ENCODE results near the gene CPHXL2.

GRCh38 chr16:75676909-75677308 lies at the start of gene CPHXL2:
- TF ChIP-seq CTCF (conservative IDR thresholded peaks at IDR 0.05 in 1 of 2, IDR thresholded peaks at IDR 0.05 in 1 of 2; ENCODE audit: low read depth in 1 of 2, low read length in 2 of 2) (no peak), EZH2 (IDR thresholded peaks at IDR 0.05; ENCODE audit: low read length, missing control alignments) (no peak)
